Medulla oblongata (tissue), 1 donor: Measurements from ENCODE around the gene SMG9.
A peak's percentile ranks its signal among the peaks of the same experiment; 100 is the strongest.

ENCODE experiments used
- DNase-seq: peaks from one replicate; pipeline ENCODE4 v3.0.0-alpha.2; 2015; ENCODE audit errors: extremely low spot score

The SMG9 gene

DNA sequence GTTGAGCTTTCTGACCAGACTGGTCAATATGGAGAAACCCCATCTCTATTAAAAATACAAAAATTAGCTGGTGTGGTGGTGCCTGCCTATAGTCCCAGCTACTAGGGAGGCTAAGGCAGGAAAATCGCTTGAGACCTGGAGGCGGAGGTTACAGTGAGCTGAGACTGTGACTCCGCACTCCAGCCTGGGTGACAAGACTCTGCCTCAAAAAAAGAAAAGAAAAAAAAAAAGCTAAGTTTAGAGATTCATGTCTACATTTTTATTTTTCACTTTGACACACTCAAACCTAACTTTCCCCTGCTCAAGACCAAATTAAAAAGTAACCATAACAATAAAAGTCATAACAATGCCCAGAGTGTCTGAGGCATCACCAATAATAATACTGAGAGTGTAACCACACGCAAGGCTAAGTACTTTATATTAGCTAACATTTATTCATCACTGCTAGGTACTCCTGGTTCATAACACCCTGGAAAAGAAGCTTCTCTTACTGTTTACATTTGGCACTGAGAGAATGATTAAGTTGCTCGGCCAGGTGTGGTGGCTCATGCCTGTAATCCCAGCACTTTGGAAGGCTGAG, 33.2 kb downstream of the SMG9 start:
- no peak for DNase-seq

DNA sequence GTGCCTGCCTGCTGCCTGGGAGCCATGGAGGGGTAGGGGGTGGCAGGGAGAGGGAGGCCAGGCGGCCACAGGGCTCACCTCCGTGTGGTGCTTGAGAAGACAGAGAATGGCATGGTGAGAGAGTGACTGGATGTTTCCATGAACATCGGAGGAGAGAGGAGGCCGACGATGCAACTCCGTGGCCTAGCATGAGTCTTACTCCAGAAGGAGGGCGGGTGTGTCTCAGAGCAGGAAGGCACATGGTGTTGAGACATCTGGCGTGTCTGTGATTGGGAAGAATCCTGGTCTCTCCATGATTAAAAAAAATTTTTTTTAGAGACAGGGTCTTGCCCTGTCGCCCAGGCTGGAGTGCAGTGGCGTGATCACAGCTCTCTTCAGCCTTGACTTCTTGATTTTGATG, 33.8 kb downstream of the SMG9 start:
- no peak for DNase-seq

DNA sequence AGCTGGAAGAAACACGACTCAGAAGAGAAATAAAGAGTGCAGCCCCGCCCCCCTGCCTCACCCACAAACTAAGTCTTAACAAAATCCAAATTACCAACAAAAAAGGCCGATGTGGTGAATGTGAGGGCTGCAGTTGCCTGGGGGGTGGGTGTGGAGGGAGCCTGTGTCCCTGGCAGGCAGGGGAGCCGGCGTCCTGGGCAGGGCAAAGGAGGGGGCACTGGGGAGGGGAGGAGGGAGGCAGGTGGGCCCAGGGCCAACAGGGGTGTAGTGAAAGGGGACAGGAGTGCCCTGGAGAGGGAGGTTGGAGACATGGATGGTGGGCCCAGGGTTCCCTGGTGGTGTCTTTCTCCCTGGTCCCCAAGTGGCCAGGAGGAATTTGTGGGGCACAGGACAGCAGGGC, 34.8 kb downstream of the SMG9 start:
- DNase-seq, result no peak

DNA sequence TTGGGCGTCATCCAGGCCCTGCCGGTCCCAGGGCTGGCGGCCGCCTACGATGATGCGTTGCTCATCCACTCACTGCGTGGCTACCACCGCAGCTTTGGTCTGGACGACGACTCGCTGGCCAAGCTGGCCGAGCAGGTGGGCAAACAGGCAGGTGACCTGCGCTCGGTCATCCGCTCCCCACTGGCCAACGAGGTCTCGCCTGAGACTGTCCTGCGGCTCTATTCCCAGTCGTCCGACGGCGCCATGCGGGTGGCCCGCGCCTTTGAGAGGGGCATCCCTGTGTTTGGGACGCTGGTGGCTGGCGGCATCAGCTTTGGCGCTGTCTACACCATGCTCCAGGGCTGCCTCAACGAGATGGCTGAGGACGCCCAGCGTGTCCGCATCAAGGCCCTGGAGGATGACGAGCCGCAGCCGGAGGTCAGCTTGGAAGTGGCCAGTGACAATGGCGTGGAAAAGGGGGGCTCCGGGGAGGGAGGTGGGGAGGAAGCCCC, 35.3 kb downstream of the SMG9 start:
- no peak for DNase-seq

DNA sequence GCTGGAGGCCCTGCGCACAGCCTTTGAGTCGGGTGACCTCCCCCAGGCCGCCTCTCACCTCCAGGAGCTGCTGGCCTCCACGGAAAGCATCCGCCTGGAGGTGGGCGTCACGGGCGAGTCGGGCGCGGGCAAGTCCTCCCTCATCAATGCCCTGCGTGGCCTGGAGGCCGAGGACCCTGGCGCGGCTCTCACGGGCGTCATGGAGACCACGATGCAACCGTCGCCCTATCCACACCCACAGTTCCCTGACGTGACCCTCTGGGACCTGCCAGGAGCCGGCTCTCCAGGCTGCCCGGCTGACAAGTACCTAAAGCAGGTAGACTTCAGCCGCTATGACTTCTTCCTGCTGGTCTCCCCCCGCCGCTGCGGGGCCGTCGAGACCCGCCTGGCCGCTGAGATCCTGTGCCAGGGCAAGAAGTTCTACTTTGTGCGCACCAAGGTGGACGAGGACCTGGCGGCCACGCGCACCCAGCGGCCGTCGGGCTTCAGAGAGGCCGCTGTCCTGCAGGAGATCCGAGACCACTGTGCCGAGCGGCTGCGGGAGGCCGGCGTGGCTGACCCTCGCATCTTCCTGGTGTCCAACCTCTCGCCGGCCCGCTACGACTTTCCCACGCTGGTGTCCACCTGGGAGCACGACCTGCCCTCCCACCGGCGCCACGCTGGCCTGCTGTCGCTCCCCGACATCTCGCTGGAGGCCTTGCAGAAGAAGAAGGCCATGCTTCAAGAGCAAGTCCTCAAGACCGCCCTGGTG, 36.0 kb downstream of the SMG9 start:
- DNase-seq, result no peak

DNA sequence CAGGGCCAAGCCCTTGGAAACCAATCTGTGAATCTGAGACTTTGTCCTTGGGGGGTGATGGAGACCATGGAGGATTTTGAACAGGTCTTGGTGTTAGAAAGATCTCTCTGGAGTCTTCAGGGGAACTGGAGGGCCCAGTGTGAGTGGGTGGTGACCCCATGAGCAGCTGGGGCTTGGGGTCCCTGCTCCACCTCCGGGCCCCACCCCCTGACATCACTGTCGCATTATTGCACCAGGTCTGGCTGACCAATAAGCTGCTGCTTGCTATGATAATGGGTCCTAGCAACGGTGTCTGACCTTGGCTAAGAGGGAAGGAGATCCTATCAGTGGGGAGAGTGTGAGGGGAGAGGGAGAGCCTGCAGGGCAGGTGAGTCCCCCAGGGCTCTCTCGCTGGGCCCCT, 39.0 kb downstream of the SMG9 start, which contains the start of gene IRGC:
TSS of gene IRGC (plus strand) at position 301 of the 400 bp plus-strand sequence. CDS start 2,483 bp downstream, outside the sequence.
- DNase-seq, result no peak

DNA sequence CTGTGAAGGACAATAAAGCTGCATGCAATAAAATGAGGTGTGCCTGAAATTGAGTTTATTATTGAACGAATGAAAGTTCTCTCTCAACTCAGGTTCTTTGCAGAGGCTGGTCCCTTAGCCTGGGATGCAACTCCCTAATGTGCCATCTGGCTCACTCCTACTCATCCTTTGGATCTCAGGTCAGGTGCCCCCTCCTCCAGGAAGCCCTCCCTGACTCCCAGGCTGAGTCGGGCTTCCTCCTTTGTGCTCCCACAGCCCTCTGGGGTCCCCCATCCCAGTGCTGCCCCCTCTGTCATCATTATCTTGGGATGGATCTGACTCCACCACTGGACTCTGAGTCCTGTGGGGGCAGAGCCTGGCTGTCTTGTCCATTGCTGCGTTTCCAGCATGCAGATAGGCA, 41.6 kb downstream of the SMG9 start:
- no peak for DNase-seq

DNA sequence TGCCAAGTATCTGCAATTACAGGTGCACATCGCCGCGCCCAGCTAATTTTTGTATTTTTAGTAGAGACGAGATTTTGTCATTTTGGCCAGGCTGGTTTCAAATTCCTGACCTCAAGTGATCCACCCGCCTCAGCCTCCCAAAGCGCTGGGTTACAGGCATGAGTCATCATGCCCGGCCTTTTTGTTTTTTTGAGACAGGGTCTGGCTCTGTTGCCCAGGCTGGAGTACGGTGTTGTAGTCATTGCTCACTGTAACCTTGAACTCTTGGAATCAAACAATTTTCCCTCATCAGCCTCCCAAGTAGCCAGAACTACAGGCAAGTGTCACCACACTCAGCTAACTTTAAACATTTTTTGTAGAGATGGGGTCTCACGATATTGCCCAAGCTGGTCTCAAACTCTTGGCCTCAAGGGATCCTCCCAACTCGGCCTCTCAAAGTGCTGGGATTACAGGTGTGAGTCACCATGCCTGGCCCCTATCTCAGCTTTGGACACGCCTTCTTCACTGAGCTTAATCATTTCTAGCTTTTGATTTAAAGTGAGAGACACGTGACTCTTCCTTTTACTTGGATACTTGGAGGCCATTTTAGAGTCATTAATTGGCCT, 42.9 kb downstream of the SMG9 start:
- no peak for DNase-seq

DNA sequence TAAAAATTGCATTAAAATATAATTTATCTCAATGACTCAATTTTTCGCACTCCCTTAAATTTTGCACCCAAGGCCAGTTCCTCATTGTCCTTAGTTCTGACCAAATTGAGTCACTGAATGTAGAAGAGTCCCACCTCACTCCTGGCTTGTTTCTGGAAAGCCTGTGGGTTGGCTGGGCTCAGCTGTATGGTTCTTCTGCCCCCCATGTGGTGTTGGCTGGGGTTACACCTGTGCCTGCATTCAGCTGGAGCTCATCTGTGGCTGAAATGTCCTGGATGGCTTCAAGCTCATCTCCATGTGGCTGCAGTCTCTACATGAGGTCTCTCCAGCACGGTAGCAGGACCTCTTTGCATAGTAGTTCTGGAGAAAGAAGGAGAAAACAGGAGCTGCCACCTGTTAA, 46.0 kb downstream of the SMG9 start:
- DNase-seq, result no peak

DNA sequence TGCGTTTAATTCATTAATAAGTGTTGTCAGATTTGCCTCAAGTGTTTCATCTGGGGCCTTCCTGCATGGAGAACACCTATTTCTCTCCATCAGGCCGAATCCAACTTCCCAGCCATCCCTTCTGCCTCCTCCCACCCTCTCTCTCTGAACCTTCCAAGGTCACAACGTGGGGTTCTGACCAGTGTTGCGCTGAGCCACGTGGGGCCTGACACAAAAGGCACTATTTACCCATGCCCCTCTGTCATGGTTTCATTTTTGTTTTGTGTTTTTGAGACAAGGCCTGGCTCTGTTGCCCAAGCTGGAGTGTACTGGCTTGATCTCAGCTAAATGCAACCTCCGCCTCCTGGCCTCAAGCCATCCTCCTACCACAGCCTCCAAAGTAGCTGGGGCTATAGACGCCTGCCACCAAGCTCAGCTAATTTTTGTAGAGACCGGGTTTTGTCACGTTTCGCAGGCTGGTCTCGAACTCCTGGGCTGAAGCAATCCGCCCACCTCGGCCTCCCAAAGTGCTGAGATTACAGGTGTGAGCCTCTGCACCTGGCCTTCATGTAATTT, 47.5 kb downstream of the SMG9 start:
- DNase-seq, result no peak

DNA sequence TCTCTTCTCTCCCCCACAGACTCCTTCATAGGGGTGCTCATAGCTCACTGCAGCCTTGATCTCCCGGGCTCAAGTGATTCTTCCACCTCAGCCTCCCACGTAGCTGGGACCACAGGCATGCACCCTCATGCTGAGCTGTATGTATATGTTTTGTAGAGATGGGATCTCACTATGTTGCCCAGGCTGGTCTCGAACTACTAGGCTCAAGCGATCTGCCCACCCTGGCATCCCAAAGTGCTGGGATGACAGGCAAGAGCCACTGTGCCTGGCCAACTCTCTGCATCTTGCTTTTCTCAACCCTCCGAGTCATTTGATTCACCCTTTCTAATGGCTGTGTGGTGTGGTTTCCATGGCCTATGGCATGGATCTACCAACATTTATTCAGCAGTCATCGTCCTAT, 49.0 kb downstream of the SMG9 start:
- DNase-seq, result no peak

DNA sequence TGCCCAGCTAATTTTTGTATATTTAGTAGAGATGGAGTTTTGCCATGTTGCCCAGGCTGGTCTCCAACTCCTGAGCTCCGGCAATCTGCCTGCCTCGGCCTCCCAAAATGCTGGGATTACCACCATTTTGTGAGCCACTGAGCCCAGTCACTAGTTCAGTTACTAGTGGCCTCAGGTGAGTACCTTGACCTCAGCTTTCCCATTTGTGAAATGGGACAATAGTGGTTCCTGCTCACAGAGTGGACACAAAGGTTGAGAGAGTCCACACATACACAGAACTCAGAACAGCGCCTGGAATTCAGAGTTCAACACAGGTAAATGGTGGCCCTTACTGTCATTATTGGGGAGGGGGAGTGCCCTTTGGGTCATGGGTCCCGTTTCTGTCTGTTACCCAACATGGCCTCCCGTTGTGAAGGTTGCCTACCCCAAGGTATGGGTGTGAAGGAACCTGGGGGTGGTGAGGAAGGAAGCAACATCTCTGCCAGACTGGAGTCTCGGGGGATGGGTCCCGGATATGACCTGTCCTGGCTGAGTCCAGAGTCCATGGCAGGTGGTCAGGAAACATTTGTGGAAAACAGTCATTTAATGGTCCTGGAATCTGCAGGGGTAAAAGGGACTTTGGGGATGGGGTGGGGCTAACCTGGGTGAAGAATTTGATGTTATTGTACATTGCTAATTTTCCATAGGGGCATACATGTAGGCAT, 50.6 kb downstream of the SMG9 start:
- DNase-seq, result no peak

DNA sequence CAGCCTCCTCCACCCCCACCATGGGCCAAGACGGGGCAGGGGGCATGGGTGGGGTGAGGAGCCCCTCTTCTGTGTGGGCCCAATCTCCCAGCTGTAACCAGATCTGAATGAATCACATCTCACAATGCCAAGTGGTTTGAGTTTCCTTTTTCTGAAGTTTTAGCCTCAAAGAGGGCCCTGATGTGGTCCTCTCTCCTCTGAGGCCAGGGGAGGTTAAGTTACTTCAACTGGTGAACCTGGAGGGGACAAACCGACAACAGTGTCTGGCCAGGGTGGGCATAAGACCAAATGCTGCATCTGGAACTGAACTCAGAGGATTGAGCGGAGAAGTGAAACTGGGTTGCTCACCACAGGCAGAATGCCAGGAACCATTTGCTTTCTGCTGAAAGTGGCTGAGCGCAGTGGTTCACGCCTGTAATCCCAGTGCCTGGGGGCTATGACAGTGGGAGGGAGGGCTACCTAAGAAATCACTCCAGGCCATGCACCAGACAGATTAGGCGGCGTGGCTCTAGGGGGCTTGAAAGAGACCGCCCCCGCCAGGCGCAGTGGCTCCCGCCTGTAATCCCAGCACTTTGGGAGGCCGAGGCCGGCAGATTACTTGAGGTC, 54.3 kb downstream of the SMG9 start:
- peak; percentile 77 for DNase-seq

DNA sequence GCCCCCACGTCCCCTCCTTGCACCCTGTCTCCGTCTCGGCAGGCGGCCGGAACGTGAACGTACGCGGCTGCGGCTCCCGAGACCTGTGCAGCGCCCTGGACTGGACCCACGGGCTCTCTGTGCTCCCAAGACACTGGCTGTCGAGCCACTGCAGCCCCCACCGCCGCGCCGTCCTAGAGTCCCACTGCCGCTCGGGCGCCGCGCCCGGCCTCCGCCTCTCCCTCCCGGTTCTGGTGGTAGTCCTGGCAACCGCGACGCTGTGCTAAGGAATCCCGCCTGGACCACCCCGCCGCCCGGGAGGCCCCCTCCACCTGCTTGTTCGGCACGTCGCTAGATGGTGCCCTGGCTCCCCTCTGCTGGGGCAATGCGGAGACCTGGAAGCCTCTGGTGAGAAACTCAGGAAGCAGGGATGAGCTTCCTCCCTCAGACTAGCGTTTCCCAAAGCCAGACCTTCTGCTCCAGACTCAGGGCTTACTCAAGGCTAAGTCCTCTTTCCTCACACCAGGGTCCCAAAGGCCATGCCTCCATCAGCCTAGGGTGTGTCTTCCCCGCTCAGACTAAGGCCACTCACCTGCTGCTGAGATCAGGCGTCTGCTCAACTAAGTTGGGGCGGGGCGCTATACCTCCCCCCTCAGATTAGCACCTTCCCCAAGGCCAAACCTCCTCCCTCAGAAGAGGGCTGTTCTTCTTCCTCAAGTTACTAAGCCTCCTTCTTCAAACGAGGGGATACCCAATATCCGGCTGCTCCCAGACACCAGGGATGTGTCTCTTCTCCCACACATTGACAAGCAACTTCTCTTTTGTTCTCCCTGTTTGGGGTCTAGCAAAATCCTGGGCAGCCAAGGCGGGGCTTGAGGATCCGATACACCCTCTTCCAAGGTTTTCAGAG, 55.0 kb downstream of the SMG9 start:
- peak; percentile 11 for DNase-seq

DNA sequence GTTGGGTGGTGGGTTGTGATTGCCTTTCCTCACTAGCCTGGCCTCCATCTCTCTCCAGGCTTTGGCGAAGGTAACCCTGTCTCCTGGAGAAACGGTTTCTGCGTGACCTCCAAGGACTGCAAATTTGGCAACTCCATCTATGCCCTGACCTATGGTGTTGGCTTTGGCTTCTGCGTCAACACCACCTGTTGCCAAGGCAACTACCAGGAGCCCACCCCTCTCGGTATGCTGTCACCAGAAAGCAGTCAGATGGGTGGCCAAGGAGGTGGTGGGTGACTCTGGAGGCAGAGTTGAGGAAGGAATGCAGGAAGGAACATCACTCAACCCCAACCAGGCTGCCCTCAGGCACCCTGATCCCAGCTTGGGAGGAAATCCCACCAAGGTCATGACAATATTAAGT, 57.5 kb downstream of the SMG9 start:
- DNase-seq, result no peak

DNA sequence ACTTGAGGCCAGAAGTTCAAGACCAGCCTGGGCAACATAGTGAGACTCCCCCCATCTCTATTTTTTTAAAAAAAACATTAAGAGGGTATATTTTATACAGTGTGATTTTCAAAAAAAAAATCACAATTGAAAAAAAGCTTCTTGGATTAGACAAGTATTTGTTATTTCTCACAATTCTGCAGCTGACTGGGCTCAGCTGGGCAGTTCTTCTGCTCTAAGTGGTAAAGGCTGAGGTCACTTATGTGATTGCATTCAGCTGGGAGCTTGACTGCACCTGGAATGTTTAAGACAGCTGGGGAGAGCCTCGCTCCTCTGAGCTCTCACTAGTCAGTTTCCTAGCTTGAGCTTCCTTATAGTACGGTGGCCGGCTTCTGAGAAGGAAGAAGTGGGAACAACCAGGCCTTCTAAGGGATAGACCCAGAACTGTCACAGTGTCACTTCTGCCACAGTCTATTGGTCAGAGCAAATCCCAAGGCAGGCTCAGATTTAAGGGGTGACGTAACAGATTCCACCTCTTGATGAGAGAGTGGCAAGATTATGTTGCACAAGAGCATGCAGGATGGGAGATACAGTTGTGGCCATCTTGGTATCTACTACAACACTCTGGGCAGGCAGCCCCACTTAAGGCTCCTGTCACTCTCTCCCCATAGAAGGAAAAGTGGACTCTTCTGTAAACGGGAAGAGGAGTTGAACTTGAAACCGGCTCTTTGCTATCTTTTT, 58.6 kb downstream of the SMG9 start:
- no peak for DNase-seq

DNA sequence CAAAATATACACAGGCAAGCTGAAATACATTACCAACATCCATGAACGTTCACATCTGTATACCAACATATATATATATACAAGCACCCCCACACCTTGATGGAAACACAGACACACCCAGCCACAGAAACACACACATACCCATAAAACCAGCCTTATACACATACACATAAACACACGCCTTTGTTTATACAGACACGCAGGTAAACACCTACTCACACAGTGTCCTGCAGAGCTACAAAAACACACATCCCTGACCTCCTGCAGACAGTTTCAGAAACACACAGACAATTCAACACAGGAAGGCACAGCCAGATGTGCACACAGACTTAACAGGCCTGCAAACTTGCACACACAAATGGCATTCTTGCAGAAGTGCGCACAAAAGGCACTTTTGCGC, 60.2 kb downstream of the SMG9 start:
- DNase-seq, result no peak

DNA sequence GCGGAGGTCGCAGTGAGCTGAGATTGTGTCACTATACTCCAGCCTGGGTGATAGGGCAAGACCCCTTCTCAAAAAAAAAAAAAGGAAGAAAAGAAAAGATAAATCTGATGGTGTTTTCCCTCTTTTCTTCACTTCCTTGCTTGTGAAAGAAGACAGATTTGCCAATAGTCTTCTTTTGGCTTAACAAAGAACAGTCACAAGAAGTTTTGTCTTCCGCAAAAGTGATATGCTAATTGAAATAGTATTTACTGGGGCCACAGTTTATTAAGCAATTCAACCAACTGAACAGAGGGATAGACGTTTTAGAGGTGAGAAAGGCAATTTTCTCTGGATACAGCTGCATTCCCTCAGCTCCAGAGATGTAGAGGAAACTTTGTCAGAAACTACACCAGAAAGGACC, 61.9 kb downstream of the SMG9 start:
- DNase-seq, result no peak

DNA sequence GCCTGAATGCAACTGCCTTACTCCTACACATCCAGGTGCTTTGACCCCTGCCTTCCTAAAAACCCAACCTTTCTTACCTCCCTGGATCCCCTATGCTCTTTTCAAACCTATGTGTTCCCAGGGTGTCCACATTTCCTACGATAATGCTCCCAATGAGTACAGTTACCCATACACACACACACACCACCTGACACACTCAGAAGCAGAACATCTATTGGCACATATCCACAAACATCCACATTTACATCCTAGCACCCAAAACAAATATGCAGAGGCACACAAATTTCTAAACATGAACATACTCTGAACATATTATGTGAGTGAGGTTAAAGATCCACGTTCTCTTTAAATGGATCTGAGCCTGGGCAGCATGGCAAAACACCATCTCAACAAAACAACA, 62.4 kb downstream of the SMG9 start:
- no peak for DNase-seq

DNA sequence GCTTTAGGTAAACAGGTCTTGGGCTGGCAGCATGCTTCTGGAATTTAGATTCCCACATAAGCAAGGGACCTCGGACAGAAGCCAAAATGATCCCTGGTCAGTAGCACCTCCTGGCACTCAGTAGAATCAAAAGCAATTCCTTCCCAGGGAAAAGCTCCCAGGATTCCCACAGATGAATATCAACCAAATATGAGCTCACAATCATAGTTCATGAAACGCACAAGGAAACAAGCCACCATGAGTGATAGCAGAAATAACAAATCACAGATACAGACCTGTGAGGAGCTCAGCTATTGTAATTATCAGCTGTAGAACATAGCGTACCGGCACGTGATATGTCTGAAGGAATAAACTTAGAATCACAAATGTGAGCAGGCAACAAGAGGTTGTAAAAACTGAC, 63.0 kb downstream of the SMG9 start:
- no peak for DNase-seq
